AG04450 (cell line): ENCODE data around the gene FBXW4. TPM values are rescaled to one million over a fixed set of nuclear protein-coding genes. Genes with fewer than 3 reads are reported as not detected.

ENCODE experiments used
- CTCF ChIA-PET: fragments of 300-600, 350-600 bp; formaldehyde crosslinking; extraction: SDS; loops from one replicate; lab custom pipeline; 2022; ENCODE audit warnings: antibody characterized with exemption, inconsistent platforms; lab: Charles Lee
- POLR2A ChIA-PET: fragments of 350-600 bp; formaldehyde crosslinking; extraction: SDS; loops from one replicate; lab custom pipeline; 2021; ENCODE audit warnings: antibody characterized with exemption, inconsistent platforms; lab: Yijun Ruan, JAX
- DNase-seq: peaks from one replicate; pipeline ENCODE4 v3.0.0-alpha.2; 2011; ENCODE audit warnings: low read depth, low spot score
- H3K27ac ChIP-seq: one replicate; pipeline ENCODE4 v1.5.1; 2012; ENCODE audit warnings: low read depth, low read length, control low read depth
- H3K27me3 ChIP-seq: one replicate; pipeline ENCODE4 v1.6.0; 2012; ENCODE audit warnings: low read length; ENCODE audit not compliant: control insufficient read depth, insufficient read depth
- H3K4me3 ChIP-seq: 2 replicates; pipeline ENCODE4 v1.5.1; 2011; ENCODE audit warnings: mild to moderate bottlenecking, low read depth, low read length, control low read depth
- H3K9me3 ChIP-seq: 2 replicates; pipeline ENCODE4 v1.5.1; 2012; ENCODE audit warnings: low read length; ENCODE audit not compliant: control insufficient read depth, insufficient read depth
- polyA plus RNA-seq: library from polyadenylated mRNA; depleted of rRNA; stranded (reverse); fragments of >200 nt; gene quantifications from 2 replicates; pipeline ENCODE4 v1.2.3, GENCODE V29; 2011; rRNA removed
- small RNA-seq: library from RNA; depleted of rRNA; stranded (forward); fragments of <200 nt; gene quantifications from one replicate; pipeline ENCODE3, GENCODE V24; 2012; ENCODE audit warnings: low read depth; ENCODE audit not compliant: insufficient read length
- TF ChIP-seq, protein P1 (sequence below): IDR thresholded peaks from 2 replicates; pipeline ENCODE4 v1.5.1; 2011; ENCODE audit warnings: low read depth, low read length, control low read depth, inconsistent platforms

Gene FBXW4
- polyA plus RNA-seq, 1 experiment, result 18.3 TPM

DNA sequence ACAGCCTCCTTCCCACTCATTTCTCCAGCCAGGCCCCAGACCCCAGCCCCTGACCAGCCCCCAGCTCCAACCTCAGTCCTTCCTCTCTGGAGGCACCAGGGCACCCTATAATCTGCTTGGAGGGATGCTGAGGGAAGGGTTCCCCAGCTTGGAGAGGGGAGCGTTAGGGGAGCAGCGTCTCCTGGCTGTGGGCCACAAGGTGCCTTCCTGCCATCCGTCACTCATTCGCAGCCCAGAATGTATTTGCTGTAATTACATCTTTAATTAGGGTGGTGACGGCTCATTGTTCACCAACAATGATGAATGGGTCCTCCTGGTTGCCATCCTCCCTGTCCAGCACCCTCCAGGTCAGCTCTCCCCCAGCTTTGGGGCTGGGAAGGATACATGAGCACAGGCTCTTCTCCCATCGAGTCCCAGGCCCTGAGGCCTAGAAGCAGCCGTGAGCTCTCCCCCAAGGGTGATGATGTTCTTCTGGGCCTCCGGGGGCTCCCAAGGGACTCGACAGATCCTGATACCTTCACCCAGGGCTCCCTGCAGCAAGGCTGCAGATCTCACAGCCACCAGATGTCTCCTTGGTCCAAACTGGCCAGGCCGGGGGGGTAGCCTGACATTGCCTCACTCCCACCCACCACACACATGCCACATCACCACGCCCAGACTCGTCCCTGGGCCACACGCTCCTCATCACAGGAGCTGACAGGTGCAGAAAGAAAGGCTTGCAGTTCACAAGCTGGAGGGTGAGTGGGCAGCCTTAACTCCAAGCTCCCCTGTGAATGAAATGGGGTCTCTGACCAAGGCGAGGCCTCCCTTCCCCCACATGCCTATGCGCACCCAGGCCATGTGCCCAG, 133.7 kb downstream of the FBXW4 start:
- ChIA-PET POLR2A (interaction anchor here (0.6 kb wide), 1 partner anchor 94 kb away, joined by 4 read pairs; no protein-coding TSS in a partner anchor), CTCF (interaction anchor here (0.5 to 1.2 kb wide), 4 partner anchors 9 to 400 kb away, joined by 3 to 4 read pairs (median 3); no protein-coding TSS in a partner anchor)
- peaks cover 14% of the 10 kb centered on the region for H3K27me3 ChIP-seq
- TF ChIP-seq, protein P1, sequence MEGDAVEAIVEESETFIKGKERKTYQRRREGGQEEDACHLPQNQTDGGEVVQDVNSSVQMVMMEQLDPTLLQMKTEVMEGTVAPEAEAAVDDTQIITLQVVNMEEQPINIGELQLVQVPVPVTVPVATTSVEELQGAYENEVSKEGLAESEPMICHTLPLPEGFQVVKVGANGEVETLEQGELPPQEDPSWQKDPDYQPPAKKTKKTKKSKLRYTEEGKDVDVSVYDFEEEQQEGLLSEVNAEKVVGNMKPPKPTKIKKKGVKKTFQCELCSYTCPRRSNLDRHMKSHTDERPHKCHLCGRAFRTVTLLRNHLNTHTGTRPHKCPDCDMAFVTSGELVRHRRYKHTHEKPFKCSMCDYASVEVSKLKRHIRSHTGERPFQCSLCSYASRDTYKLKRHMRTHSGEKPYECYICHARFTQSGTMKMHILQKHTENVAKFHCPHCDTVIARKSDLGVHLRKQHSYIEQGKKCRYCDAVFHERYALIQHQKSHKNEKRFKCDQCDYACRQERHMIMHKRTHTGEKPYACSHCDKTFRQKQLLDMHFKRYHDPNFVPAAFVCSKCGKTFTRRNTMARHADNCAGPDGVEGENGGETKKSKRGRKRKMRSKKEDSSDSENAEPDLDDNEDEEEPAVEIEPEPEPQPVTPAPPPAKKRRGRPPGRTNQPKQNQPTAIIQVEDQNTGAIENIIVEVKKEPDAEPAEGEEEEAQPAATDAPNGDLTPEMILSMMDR, result no peak
- no peak for DNase-seq
- H3K9me3 ChIP-seq, result no peaks in the 10 kb centered on the region
- H3K4me3 ChIP-seq, result no peak overlapping the region
- no peak overlapping the region for H3K27ac ChIP-seq

Small RNA genes within 50 kb of the gene (small RNA-seq; reads per million reads assigned to genes)
- gene MIR3158-1, result 2.2 reads per million
- not detected for gene RNU6-1165P

Other genes starting within 250 kb of the FBXW4 start
- gene POLL, start 106.9 kb downstream of the FBXW4 start, polyA plus RNA-seq, result 14.8 and 16.4 TPM in 2 replicates
- gene DPCD, start 106.8 kb downstream of the FBXW4 start, polyA plus RNA-seq, result 49.7 and 51.1 TPM in 2 replicates
- gene FGF8, start 80.9 kb upstream of the FBXW4 start, polyA plus RNA-seq, result not detected in 2 replicates
- 31.5 and 41.5 TPM in 2 replicates for gene NPM3, start 88.3 kb upstream of the FBXW4 start, polyA plus RNA-seq
- 71.9 and 82.6 TPM in 2 replicates for gene OGA, start 123.3 kb upstream of the FBXW4 start, polyA plus RNA-seq
- gene KCNIP2, start 148.6 kb upstream of the FBXW4 start, polyA plus RNA-seq, result 0.40 and 0.61 TPM in 2 replicates